HG03565 (cell line): ENCODE measurements around the gene TRERF1.

ENCODE experiments used
- ATAC-seq: cut with Tn5 transposase; IDR thresholded peaks from one replicate; pipeline ENCODE4 v1.9.1; 2021; ENCODE audit warnings: mild to moderate bottlenecking, moderate library complexity; ENCODE audit not compliant: unreplicated experiment

Gene TRERF1

DNA sequence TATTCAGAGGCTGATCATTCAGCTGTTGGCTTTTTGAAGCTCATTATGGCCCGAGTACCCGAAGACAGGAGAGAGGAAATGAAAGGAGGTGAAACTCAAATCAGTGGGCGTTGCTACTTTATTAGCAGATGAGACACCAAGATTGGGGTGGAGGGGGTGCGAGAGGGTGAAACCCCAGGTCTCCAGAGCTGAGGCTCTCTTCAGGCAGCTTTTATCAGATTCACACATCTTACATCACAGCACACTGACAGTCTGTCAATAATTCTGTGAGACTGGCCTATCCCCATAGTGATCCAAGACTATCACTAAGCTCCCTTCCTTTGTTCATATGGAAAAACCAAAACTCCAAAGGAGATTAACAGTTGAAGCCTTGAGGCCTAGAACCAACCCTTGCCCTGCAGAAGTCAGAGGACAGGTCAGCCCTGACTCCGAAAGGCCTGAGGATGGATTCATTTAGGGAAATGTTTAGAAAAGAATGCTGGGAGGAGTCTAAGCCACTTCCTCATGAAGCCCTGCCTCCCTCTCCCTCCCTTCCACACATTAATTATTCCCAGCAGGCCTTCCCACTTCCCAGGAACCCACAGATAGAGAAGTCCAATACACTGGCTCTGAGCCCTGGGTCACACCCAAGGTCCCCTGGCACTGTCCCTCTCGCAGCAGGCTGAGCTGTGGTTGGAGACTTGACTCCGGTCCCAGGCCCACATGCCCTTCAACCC, 23.2 kb downstream of the TRERF1 start:
- peak; percentile 43 for ATAC-seq

GRCh38 chr6:42427871-42428270, 23.9 kb downstream of the TRERF1 start:
- ATAC-seq, result no peak

- no peak for ATAC-seq
These were observed 25.5 kb downstream of the TRERF1 start for GRCh38 chr6:42426191-42426590.

DNA sequence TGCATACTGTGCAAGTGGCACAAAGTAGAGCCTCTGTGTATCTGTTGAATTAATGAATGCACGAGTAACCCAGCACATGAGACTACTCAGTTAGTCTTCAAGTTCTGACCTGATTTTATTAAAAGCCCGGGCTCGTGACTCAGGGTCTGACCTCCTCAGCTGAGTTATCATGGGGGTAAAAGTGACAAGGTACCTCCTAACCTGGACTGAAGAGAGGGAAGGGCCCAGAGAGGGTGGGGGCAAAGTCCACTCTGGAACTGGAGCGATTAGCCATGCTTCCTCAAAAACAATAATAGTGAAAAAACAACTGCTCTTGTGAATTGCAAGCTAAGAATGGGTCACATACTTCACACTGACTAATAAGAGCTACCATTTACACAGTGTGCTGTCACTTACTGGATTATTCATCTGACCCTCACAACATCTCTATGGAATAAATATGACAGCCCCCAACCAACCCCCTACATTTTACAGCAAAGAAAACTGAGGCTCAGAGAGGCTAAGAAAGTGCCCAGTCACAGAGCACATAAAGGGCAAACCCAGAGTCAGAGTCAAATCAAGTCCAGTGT, 26.7 kb downstream of the TRERF1 start:
- ATAC-seq, result no peak

DNA sequence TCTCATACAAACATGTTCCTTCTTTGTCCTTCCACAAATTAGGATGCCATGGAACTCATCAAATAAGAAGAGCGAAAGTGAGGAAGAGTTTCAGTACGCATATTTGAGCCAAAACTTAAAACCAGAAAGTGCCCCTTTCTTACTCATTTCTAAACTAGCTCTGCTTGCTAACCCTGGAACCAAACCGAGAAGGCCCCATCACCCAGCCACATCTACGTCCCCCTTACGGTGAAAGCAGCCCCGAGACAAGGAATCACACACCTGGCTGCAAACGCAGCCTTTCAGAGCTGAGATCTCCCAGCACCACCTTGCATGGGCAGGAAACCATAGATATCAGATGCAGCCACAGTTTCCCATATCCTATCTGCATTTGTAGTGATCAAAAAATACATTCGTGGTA, 28.5 kb downstream of the TRERF1 start:
- ATAC-seq, result no peak

GRCh38 chr6:42420741-42421140, 31.0 kb downstream of the TRERF1 start:
- no peak for ATAC-seq

- no peak for ATAC-seq
These were observed 32.0 kb downstream of the TRERF1 start for GRCh38 chr6:42419490-42420280.

DNA sequence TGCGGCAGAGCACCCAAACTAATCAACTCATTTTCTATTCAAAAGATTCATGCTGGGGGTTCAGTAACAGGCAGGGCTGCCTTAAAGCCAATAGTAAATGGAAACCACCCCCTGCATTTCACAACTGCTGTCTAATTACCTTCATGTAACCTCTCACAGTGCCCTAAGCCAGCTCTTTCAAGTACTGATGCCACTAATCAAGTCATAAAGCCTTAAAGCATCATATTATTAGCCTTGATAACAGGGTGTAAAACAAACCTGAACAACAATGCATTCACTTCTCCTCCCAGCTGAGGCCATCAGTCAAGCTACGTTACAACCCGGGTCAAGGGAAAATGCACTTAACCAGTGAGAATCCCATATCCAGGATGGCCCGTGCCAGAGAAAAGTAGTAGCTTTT, 33.0 kb downstream of the TRERF1 start:
- no peak for ATAC-seq

DNA sequence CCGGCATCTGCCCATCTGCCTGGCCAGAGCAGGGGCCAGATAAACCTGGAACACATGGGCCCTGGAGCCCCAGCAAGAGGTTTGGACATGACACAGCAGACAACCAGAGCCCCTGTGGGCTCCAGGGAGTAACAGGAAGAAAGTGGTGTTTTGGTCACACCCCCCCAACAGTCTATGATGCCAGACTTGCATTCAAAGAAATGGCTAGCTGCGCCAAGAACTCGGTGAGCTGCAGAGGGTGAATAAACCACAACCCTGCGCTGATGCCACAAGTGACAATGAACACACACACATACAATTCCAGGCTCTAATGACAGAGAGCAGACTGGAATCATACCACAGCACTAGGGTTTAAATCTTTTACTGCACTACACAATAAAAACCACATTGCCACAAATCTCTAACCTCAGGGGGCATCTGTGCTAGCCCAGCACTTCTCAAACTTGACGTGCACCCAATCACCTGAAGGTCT, 34.0 kb downstream of the TRERF1 start:
- ATAC-seq, result no peak

DNA sequence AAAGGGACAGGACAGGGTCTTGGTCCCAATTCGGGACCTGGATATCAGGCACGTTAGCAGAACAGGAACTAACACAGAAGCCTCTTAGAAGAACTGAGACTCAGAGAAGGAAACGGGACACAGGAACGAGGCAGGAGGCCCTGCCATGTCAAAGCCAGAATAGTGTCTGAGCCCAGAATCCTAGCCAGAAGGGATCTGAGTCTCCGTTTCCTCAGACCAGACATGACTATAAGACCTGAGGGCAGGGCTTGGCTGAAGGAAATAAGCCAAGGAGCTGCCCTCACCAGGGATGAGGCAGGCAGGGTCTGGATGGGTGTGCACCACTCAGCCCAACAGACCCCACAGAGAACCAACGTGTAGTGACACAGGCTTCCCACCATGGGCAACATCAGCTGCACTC, 40.3 kb downstream of the TRERF1 start:
- no peak for ATAC-seq

GRCh38 chr6:42410861-42411260, 40.9 kb downstream of the TRERF1 start:
- ATAC-seq, result no peak

GRCh38 chr6:42409581-42409980, 42.1 kb downstream of the TRERF1 start:
- ATAC-seq, result no peak

- no peak for ATAC-seq
These were observed 44.3 kb downstream of the TRERF1 start for GRCh38 chr6:42407379-42407778.

GRCh38 chr6:42406306-42407280, 45.1 kb downstream of the TRERF1 start:
- ATAC-seq, result no peak

DNA sequence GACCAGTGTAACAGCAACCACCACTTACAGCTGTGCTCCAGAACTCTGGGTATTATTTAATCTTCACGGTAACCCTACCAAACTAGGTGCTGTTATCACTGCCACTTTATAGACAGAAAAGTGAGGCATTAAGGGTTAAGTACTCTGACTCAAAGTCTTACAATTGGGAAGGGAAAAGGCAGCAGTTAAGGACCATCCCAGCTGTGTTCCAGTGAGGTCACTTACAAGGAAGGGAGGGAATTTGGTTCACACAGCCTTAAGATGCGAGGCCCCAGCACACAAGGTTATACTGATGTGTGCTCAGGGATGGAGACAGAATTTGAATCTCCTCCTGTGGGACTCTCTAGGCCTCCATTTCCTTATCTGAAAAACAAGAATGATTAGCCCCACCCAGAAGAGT, 46.7 kb downstream of the TRERF1 start:
- no peak for ATAC-seq

- no peak for ATAC-seq
These were observed 47.2 kb downstream of the TRERF1 start for GRCh38 chr6:42404484-42404883.

DNA sequence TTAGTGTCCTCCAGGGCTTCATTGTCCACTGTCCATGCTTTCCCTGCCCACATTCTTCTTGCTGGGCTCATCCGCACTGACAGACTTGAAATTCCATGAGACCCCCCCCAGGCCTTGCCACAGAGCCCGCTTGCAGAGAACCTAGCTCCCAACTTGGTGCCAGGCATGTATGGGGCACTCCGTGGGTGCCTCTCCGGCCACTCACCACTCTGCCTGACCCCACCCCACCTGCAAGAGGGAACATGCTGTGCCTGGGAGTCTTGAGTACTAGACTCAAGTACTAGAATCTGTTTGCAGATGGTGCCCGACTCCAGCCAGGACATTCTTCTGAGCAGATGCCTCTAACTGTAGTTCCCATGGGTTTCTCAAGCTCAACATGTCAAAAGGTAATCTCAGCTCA, 47.9 kb downstream of the TRERF1 start:
- no peak for ATAC-seq

GRCh38 chr6:42403421-42403820, 48.3 kb downstream of the TRERF1 start:
- no peak for ATAC-seq

- peak; percentile 79 for ATAC-seq
These were observed 49.5 kb downstream of the TRERF1 start for GRCh38 chr6:42402184-42402583.

GRCh38 chr6:42401613-42401951, 50.1 kb downstream of the TRERF1 start:
- ATAC-seq, result no peak
